GM18520 (cell line): ENCODE measurements around the gene NTSR1.
A peak's percentile ranks its signal among the peaks of the same experiment; 100 is the strongest.

ENCODE experiments used
- ATAC-seq: cut with Tn5 transposase; IDR thresholded peaks from one replicate; pipeline ENCODE4 v1.9.1; 2021; ENCODE audit not compliant: unreplicated experiment

The NTSR1 gene

DNA sequence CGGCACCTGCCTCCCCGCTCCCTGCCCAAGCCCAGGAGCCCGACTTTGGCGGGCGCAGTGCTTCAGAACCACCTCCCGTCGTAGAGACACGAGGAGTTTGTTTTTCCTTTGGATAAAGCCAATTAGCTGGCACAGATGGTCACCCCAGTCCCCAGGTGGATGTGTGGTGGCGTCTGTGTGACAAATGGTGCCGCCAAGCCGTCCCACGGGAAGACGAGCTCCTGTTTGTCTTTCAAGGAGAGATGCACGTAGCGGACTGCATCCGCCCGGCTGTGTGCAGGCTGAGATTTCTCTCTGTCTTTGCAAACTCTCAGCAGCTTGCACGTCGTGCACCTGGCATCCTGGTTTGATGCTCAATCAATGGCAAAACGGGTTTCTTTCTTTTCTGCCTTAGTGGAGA lies 71.6 kb downstream of the NTSR1 start:
- ATAC-seq, result no peak

DNA sequence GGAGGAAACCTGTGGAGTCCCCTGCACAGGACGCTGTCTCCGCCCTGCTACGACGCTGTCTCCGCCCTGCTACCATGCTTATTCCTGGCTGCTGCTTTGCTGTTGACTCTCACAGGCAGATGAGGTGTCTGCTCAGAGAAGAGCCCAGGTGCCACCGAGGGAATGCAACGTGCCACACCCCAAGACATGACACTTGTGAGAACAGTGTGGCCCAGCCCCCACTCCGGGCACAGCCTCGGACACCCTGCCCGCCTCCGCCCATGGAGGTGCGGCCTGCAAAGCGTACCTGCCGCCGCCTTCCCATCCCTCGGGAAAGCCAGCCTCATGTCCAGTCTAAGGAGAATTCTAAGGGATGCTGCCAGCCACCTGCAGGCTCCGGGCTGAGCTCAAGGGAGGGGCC lies 72.1 kb downstream of the NTSR1 start:
- ATAC-seq, result no peak

DNA sequence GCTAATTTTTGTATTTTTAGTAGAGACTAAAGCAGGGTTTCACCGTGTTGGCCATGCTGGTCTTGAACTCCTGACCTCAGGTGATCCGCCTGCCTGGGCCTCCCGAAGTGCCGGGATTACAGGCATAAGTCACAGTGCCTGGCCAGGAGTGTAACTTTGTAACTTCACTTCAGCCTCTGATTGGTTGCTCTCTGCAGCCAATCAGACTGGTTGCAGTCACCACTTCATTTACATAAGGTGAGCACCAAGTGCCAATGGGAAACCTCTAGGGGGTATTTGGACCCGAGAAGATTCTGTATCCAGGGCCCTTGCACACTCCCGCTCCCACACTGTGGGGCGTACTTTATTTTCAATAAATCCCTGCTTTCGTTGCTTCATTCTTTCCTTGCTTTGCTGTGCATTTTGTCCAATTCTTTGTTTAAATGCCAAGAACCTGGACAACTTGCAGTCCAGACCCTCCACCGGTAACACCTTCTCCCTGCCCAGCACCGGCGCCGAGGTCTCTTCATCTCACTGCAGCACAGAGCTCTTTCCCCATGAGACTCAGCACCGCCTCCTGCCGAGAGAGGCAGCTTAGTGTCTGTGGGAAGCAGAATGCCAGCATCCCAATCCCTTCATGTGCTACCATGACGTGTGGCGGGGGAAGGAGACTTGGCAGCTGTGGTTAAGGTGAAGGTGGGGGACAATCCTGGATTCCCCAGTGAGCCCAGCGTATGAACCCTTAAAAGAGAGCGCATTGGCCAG lies 73.7 kb downstream of the NTSR1 start:
- ATAC-seq, result no peak

DNA sequence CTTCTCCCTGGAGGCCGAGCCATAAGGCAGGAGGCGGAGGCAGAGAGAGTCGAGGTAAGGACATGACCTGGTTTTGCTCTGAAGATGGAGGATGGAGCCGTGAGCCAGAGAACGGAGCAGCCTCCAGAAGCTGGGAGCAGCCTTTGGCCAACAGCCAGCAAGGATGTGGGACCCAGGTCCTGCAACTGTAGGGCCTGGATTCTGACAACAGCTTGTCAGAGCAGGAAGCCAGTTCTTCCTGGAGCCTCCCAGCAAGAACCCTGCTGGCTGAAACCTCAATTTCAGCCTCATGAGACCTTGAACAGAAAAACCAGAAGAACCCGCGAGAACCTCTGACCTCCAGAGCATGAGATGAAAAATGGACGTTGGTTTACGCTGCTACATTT lies 74.2 kb downstream of the NTSR1 start:
- no peak for ATAC-seq

DNA sequence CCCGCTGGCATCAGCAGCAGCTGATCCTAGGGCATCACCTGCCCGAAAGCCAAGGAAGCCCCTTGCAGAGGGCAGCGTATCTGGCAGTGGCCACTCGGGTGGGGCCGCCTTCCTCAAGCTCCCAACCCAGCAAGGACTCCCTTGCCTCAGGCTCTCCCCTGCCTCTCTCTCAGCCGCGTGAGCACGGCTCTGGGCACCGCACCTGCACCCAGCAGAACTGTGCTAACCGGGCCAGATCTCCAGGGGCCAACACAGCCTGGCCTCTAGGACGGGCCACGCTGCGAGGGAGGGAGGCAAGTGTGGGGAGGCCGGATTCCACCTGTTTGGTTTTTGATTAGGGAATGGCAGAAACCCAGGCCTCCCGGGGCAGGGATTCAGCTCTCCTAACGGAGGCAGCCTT lies 75.9 kb downstream of the NTSR1 start:
- ATAC-seq, result no peak

DNA sequence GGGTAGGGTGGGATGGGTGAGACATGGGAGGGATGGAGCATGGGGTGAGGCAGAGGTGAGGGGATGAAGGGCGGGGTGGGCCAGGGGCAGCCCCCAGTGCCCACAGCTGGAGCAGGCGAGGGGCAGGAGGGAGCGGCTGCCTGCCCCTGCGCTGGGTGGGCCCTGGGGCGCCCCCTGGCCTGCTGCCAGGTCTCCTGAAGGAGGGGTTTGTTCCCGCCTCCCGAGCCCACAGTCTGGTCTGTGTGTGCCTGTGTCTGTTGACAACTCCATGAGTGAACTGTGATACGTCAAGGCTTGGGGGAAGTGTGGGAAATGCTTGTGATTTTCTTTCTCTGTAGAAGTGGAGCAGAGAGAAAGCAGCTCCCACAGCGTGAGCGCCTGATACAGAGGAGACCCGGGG lies 76.8 kb downstream of the NTSR1 start:
- no peak for ATAC-seq

DNA sequence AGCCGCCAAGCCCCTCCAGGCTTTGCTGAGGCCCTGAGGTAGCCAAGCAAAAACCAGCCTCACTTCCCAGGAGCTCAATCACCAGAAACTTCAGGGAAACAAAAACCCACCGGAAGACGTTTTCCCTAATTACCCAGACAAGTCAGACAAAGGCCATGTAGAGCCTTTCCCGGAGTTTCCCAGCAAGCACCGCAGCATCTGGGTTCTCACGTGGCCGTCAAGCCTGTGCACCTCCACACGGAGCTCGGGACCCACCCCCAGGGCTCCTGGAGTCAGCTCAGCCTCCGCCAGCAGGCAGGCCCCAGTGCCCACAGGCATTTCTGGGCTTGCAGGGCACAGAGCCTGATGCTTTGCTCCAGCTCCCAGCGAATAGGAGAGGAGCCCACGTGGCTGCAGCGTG lies 77.5 kb downstream of the NTSR1 start:
- ATAC-seq, result no peak

DNA sequence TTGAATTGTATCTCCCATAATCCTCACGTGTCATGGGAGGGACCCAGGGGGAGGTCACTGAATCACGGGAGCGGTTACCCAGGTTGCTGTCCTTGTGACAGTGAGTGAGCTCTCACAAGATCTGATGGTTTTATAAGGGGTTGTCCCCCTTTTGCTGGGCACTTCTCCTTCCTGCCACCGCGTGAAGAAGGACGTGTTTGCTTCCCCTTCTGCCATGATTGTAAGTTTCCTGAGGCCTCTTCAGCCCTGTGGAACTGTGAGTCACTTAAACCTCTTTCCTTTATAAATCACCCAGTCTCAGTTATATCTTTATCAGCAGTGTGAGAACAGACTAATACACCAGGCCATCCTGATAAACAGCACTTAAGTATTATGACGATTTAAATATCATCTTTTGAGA lies 78.7 kb downstream of the NTSR1 start:
- no peak for ATAC-seq

DNA sequence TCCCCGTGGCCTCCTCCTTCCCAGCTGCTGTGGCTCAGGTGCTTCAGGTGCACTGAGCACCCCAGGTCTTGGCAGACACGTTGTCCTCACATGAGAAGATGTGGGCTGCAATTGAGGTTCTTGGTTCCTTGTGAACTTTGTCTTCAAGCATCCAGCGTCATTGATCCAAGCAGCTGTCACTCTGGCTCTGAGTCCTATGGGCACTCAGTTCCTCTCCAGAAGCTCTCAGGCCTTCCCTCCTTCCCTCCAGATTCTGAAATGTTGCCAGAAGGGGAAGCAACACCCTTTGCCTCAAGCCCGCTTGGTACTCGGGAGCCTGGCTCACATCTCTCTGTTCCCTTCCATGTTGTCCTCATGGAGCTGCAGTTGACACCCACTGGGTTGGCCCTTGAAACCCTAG lies 79.2 kb downstream of the NTSR1 start:
- no peak for ATAC-seq

DNA sequence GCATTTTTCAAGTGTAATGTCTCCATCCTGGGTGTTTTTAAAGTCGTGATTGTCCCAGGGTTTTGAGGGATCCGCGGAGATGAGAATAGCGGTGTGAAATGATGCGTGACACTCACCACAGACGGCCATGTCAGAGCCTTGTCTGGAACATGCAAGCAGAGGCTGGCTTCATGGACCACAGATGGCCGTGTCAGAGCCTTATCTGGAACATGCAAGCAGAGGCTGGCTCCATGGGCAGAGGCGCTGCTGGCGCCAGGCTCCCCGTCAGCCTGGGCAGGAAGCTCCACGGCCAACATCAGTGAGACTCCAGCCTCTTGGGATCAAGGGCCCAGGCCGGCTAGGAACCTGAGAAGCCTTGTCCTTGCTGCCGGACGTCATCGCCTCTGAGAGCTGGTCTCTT lies 80.0 kb downstream of the NTSR1 start:
- ATAC-seq, result no peak

DNA sequence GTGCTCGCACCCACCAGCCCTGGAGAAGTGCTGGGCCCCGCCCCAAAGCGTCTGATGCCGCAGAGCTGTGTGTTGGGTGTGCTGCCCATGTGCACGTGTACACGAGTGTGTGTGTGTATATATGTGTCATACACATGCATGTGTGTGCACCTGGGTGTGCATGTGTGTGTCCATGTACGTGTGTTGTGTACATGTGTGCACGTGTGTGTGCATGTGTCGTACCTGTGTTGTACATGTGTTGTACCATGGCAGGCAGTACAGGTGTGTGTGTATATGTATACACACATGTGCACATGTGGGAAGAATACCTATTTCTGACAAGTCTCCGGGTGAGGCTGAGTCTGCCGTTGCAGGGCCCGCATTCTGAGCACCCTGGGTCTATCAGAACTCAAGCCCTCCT lies 81.4 kb downstream of the NTSR1 start:
- ATAC-seq, result no peak

DNA sequence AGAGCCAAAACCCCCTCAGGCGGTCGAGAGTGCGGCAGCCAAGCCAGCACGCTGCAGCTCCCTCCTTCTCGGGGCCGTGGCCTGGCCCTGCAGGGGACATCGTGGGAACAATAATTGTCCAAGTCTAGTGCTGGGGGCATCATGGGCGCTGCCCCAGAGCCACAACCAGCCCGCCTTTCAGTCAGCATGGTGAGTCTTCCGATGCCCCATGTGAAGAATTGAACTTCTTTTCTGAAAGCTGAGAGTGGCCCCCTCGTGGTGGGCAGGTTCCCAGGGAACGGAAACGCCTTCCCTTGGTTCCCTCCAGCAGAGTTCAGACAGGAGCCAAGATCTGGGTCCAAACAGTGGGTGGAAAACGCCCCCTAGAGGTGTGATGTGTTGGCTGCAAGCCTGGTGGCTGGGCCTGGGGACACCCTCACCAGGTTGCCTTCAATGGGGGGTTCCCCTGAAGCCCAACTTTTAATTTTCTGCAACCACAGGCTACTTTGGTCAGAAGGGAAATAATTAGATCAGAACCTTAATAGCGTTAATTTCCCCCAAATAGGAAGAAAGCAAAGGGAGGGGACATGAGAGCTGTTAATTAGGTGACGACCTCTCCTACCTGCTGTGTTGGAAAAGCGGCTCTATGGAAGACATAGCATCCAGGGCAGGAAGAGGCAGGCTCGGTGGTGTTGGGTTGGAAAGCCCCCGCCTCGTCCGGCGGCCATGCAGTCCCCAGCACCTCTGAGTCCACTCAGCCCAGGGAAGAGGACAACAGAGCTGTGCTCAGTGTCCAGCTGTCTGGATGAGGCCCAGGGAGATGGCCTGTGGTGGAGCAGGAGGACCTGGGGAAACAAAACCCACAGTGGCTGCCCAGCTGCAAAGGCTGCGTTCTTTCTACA lies 82.9 kb downstream of the NTSR1 start:
- ATAC-seq, result no peak

DNA sequence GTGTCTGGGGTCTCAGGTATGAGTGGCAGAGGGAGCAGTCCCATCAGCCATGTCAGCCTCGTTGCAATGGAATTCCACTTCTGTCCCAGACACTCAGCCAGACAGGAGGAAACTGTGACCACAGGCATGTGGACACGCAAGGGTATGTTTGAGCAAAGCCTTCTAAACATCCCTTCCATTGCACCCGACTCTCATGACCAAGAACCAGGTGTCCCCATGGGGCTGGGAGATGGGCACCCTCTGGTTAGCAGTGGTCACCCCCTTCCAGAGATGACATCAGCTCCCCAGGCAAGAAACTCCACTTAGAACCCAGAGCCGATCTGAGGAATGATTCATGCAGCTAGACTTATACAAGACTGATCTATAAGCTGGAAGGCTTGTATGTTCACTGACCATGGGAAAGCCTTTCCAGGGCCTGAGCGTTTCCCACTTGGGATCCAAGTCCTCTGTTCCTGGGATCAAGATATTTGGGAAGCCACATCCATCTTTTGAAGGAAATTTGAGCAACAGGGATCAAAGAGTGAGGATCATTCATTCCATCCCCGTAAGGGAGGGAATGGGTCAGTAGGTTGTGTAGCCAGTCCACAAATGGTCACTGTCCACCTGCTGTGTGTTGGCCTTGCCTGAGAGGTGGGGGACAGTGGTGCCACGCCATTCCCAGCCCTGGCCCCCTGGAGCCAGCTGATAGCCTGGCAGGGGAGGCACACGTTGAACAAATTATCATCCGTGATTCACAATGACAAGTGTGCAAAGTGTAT lies 83.7 kb downstream of the NTSR1 start:
- ATAC-seq, result no peak

DNA sequence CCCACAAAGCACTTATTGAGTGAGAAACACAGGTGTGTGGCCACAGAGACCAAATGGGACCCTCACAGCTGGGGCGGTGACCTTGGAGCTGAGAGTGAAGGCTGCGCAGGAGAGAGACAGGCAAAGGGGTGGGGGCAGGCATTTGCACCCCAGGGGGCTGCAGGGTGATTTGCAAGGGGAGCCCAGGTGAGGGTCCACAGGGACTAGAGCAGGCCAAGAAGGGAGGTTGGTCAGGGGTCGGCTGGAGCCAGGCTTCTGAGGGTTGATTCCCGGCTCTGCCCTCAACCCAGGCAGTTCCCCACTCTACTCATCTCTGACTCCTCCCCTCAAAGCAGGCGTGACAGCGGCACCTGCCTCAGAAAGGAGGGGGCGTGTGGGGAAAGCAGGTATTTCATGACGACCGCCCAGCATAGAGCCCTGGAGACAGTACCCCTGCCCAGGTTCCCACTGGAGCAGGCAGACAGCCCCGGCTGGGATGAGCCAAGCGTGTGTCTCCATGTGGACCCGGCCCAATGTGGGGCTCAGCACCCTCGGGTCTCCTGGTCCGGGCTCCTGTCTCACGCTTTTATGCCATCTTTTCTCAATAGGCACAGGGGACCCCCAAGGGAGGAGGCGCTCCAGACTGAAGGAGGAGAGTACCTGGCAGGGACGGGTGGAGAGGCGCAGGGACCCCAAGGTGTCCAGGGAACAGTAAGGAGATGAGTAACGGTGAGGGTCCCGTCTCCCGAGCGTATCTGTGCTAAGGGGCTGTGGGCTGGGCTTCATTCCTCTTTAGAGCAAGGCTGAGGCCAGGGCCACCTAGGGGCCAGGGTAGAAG lies 84.5 kb downstream of the NTSR1 start:
- ATAC-seq, result no peak

DNA sequence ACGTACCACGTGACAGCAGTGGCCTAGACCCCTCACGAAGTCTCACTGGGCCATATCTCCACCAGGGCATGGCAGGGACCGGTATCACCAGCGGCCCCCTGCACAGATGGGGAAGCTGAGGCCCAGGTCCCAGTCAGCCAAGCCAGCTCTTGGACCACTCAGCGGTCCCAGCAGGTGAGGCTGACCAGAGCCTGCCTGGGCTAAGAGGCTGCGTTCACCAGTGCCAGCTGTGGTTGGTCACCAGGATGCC lies 85.0 kb downstream of the NTSR1 start:
- no peak for ATAC-seq

DNA sequence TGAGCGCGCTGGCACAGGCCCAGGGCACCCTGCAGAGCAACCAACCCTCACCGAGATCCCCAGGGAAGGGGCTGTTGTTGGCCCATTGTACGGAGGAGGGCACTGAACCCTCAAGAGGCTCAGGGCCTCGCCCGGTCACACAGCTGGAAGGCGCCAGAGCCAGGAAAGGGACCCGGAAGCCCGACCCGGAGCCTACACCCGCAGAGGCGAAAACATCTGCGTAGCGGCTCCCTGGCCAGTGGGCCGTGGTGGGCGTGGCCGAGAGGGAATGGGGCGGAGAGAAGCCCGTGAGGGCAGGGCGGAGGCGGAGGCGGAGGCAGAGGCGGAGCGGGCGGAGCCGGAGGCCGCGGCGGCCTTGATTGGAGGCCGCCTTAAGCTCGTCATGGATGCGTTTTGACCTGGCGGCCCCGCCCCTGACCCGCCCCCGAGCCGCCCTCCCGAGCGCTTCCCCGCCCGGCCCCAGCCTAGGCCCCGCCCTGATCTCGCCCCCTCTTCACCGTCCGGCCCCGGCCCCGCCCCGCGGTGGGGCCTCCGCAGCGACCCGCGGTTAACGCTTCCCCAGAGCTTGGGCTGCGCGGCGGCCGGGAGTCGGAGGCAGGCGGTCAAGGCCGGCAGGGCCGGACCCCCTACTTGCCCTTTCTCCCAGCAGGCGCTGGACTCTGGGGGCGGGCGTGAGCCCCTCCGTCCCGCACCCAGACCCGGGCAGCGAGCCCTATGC lies 85.5 kb downstream of the NTSR1 start:
- peak; percentile 42 for ATAC-seq

DNA sequence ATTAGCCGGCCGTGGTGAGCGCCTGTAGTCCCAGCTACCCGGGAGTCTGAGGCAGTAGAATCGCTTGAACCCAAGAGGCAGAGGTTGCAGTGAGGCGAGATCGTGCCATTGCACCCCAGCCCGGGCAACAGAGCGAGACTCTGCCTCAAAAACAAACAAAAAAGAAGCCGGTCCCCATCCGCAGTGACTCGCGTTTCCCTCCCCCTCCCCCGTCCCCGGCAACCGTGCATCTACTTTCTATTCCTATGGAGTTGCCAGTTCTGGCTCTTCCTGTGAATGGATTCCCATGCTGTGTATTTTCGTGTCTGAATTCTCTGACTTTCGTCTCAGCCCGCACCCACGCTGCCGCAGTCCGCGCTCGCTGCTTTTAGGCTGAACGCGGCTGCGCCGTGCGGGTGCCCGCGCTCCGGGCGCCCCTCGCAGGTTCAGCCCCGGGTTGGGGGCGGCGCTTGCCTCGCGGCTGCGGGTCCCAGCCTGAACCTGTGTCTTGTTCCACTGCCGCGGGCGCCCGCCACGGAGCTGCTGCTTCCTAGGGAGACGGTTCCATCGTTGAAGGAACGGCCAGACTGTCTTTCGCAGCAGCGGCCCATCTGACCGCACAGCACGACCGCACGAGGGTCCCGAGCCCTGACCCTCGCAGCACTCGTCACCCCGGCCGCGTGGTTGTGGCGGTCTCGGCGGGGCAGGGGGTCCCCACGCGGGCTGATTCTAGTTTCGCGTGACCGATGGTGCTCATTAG lies 86.6 kb downstream of the NTSR1 start:
- no peak for ATAC-seq

DNA sequence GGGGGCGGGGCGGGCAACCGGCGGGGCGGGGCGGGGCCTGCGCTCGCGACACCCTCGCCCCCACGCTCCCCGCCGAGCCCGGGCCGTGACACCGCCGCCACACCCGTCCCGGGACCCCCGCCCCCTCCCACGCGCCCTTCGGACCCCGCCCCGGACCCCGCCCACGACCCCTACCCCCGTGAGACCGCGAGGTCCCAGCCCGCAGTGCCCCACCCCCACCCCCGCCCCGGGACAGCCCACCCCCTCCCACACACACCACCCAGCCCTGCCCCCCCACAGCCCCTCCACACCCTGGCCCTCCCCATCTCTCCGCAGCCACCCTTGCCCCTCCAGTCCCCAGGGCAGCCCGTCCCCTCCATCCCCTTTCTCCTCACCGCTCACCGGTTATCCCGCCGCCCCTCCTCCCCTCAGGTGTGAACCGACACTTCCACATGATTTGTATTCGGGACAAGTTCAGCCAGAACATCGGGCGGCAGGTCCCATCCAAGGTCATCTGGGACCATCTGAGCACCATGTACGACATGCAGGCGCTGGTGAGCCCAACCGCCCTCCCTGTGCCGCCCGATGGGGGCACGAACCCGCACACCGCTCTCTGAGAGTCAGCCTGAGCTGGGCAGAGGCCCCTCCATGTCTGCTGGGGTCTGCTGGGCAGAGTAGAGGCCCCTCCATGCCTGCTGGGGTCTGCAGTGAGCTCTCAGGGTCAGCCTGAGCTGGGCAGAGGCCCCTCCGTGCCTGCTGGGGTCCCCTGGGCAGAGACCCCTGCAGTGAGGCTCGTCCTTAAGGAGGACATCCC lies 88.3 kb downstream of the NTSR1 start:
- no peak for ATAC-seq
